ENCODE results near the gene DEFB127. TPM values are rescaled to one million over a fixed set of nuclear protein-coding genes. Genes with fewer than 3 reads are reported as not detected.

Gene DEFB127
- total RNA-seq, 2 experiments from 2014 or later, result not detected

DNA sequence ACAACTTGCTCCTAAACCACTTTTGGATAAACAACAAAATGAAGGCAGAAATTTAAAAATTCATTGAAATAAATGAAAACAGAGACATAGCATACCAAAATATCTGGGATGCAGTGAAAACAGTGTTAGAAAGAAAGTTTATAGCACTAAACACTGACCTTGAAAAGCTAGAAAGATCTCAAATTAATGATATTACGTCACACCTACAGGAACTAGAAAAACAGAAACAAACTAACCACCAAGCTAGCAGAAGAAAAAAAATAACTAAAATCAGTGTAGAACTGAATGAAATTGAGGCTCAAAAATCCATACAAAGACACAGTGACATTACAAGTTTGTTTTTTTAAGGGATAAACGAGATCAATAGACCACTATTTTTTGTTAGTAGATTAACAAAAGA is 27.0 kb downstream of the DEFB127 start:
- ChIA-PET CTCF (ENCODE audit: unreplicated experiment) (no interaction called here), POLR2A (interaction anchor here (0.6 kb wide), 1 partner anchor 57 kb away, joined by 3 read pairs; no protein-coding TSS in a partner anchor)
- no peaks in the 10 kb centered on the region for H3K9me3 ChIP-seq (ENCODE audit: low read length)
- H3K4me1 ChIP-seq (ENCODE audit: insufficient read depth, low read length, poor library complexity, severe bottlenecking), result no peaks in the 10 kb centered on the region
- no peaks in the 10 kb centered on the region for H3K9me2 ChIP-seq (ENCODE audit: insufficient read depth, low read length)
- TF ChIP-seq EZH2phosphoT487 (IDR thresholded peaks at IDR 0.05; ENCODE audit: borderline replicate concordance, low read depth, low read length), result no peak
- TF ChIP-seq CTCF (conservative IDR thresholded peaks at IDR 0.05; ENCODE audit: low read length), result no peak
- BruUV-seq (replicated peaks), result no TSS peak
- H3K4me2 ChIP-seq (ENCODE audit: low read length), result no peak overlapping the region
- no peak for DNase-seq (ENCODE audit: low spot score)
- intact Hi-C loops (cut with micrococcal nuclease; ENCODE audit: unreplicated experiment), result no loop called here
- H3K36me3 ChIP-seq (ENCODE audit: insufficient read depth, low read length), result no peaks in the 10 kb centered on the region
- no peaks in the 10 kb centered on the region for H4K20me1 ChIP-seq (ENCODE audit: insufficient read depth, low read length)
- H3K27ac ChIP-seq (ENCODE audit: low read depth, low read length, poor library complexity, severe bottlenecking), result no peak overlapping the region
- no peak overlapping the region for H2AFZ ChIP-seq (ENCODE audit: low read length)
- no peaks in the 10 kb centered on the region for H3K79me2 ChIP-seq (ENCODE audit: insufficient read depth, low read depth, low read length)
- H3K4me3 ChIP-seq (ENCODE audit: low read depth, low read length, poor library complexity, severe bottlenecking), result no peak overlapping the region

DNA sequence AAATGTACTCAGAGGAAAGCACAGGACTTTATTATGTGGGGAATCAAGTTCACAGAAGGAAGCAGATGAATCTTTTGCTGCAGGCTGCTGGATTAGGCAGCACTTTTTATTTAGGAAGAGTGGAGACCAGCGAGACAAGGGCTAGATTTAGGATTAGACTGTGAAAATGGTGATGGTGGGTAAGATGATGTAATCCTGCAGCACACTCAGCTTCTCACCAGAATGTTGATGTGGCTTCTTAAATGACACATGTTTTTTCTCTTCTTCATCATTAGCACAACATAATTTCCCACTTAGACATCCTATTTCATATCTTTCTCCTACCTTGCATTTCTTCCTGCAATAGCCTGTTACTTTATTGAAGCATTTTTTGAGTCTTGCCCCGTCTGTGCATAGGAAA is 30.5 kb downstream of the DEFB127 start:
- Histone ChIP-seq H3K79me2 (ENCODE audit: insufficient read depth, low read depth, low read length) (no peaks in the 10 kb centered on the region), H3K4me3 (ENCODE audit: low read depth, low read length, poor library complexity, severe bottlenecking) (no peak overlapping the region), H4K20me1 (ENCODE audit: insufficient read depth, low read length) (no peaks in the 10 kb centered on the region), H3K4me2 (ENCODE audit: low read length) (no peak overlapping the region), H2AFZ (ENCODE audit: low read length) (no peak overlapping the region), H3K36me3 (ENCODE audit: insufficient read depth, low read length) (no peaks in the 10 kb centered on the region), H3K9me2 (ENCODE audit: insufficient read depth, low read length) (no peaks in the 10 kb centered on the region), H3K9me3 (ENCODE audit: low read length) (no peaks in the 10 kb centered on the region), H3K4me1 (ENCODE audit: insufficient read depth, low read length, poor library complexity, severe bottlenecking) (no peaks in the 10 kb centered on the region), H3K27ac (ENCODE audit: low read depth, low read length, poor library complexity, severe bottlenecking) (no peak overlapping the region)
- intact Hi-C loops (cut with micrococcal nuclease; ENCODE audit: unreplicated experiment), result no loop called here
- ChIA-PET CTCF (ENCODE audit: unreplicated experiment) (no interaction called here), POLR2A (interaction anchor here (1.6 kb wide), 1 partner anchor 18 kb away, joined by 3 read pairs; no protein-coding TSS in a partner anchor)
- BruUV-seq (replicated peaks), result no TSS peak
- TF ChIP-seq EZH2phosphoT487 (IDR thresholded peaks at IDR 0.05; ENCODE audit: borderline replicate concordance, low read depth, low read length) (no peak), CTCF (conservative IDR thresholded peaks at IDR 0.05; ENCODE audit: low read length) (no peak)
- no peak for DNase-seq (ENCODE audit: low spot score)

GRCh38 chr20:189611-190010 is 32.4 kb downstream of the DEFB127 start, which contains the start of gene DEFB128:
Gene DEFB128 (minus strand): TSS chr20:189711. CDS start chr20:189623, 88 bp downstream.
- no peaks in the 10 kb centered on the region for H3K79me2 ChIP-seq (ENCODE audit: insufficient read depth, low read depth, low read length)
- H3K9me2 ChIP-seq (ENCODE audit: insufficient read depth, low read length), result no peaks in the 10 kb centered on the region
- intact Hi-C loops (cut with micrococcal nuclease; ENCODE audit: unreplicated experiment), result no loop called here
- H3K4me1 ChIP-seq (ENCODE audit: insufficient read depth, low read length, poor library complexity, severe bottlenecking), result no peaks in the 10 kb centered on the region
- ChIA-PET CTCF (ENCODE audit: unreplicated experiment) (no interaction called here), POLR2A (no interaction called here)
- no peak for DNase-seq (ENCODE audit: low spot score)
- no peak within 1 kb of the TSS for H3K4me2 ChIP-seq (ENCODE audit: low read length)
- H2AFZ ChIP-seq (ENCODE audit: low read length), result no peak within 1 kb of the TSS
- TF ChIP-seq CTCF (conservative IDR thresholded peaks at IDR 0.05; ENCODE audit: low read length), result no peak
- no peak for TF ChIP-seq EZH2phosphoT487 (IDR thresholded peaks at IDR 0.05; ENCODE audit: borderline replicate concordance, low read depth, low read length)
- H3K36me3 ChIP-seq (ENCODE audit: insufficient read depth, low read length), result no peaks in the 10 kb centered on the region
- H3K9me3 ChIP-seq (ENCODE audit: low read length), result no peaks in the 10 kb centered on the region
- BruUV-seq (replicated peaks), result no TSS peak
- H3K4me3 ChIP-seq (ENCODE audit: low read depth, low read length, poor library complexity, severe bottlenecking), result no peak within 1 kb of the TSS
- no peaks in the 10 kb centered on the region for H4K20me1 ChIP-seq (ENCODE audit: insufficient read depth, low read length)
- H3K27ac ChIP-seq (ENCODE audit: low read depth, low read length, poor library complexity, severe bottlenecking), result no peak within 1 kb of the TSS
